Measurements from ENCODE around the gene ILF3.

- TF ChIP-seq, protein P1, sequence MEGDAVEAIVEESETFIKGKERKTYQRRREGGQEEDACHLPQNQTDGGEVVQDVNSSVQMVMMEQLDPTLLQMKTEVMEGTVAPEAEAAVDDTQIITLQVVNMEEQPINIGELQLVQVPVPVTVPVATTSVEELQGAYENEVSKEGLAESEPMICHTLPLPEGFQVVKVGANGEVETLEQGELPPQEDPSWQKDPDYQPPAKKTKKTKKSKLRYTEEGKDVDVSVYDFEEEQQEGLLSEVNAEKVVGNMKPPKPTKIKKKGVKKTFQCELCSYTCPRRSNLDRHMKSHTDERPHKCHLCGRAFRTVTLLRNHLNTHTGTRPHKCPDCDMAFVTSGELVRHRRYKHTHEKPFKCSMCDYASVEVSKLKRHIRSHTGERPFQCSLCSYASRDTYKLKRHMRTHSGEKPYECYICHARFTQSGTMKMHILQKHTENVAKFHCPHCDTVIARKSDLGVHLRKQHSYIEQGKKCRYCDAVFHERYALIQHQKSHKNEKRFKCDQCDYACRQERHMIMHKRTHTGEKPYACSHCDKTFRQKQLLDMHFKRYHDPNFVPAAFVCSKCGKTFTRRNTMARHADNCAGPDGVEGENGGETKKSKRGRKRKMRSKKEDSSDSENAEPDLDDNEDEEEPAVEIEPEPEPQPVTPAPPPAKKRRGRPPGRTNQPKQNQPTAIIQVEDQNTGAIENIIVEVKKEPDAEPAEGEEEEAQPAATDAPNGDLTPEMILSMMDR (conservative IDR thresholded peaks at IDR 0.05; ENCODE audit: low read depth in 2 of 2): no peak
- TF ChIP-seq EZH2 (IDR thresholded peaks at IDR 0.05; ENCODE audit: low read depth, unreplicated experiment): no peak
- TF ChIP-seq NANOG (IDR thresholded peaks at IDR 0.05; ENCODE audit: borderline replicate concordance): no peak
- TF ChIP-seq POLR2AphosphoS5 (IDR thresholded peaks at IDR 0.05; ENCODE audit: low read depth): no peak
- TF ChIP-seq, protein P2, sequence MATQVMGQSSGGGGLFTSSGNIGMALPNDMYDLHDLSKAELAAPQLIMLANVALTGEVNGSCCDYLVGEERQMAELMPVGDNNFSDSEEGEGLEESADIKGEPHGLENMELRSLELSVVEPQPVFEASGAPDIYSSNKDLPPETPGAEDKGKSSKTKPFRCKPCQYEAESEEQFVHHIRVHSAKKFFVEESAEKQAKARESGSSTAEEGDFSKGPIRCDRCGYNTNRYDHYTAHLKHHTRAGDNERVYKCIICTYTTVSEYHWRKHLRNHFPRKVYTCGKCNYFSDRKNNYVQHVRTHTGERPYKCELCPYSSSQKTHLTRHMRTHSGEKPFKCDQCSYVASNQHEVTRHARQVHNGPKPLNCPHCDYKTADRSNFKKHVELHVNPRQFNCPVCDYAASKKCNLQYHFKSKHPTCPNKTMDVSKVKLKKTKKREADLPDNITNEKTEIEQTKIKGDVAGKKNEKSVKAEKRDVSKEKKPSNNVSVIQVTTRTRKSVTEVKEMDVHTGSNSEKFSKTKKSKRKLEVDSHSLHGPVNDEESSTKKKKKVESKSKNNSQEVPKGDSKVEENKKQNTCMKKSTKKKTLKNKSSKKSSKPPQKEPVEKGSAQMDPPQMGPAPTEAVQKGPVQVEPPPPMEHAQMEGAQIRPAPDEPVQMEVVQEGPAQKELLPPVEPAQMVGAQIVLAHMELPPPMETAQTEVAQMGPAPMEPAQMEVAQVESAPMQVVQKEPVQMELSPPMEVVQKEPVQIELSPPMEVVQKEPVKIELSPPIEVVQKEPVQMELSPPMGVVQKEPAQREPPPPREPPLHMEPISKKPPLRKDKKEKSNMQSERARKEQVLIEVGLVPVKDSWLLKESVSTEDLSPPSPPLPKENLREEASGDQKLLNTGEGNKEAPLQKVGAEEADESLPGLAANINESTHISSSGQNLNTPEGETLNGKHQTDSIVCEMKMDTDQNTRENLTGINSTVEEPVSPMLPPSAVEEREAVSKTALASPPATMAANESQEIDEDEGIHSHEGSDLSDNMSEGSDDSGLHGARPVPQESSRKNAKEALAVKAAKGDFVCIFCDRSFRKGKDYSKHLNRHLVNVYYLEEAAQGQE (IDR thresholded peaks at IDR 0.05; ENCODE audit: unreplicated experiment): no peak
- no peak for TF ChIP-seq ZNF331 (CRISPR knock-in tag; IDR thresholded peaks at IDR 0.05; ENCODE audit: low read depth)
- no peak for TF ChIP-seq EZH2phosphoT487 (IDR thresholded peaks at IDR 0.05; ENCODE audit: unreplicated experiment)
Measured at GRCh38 chr19:10604460-10604980, 49.6 kb upstream of the ILF3 start.
